HPDE6-E6E7 (cell line): ENCODE measurements around the gene OGFR.

Experiments
- DNase-seq: peaks from one replicate; pipeline ENCODE4 v3.0.0; 2011; ENCODE audit warnings: missing footprints; ENCODE audit errors: extremely low spot score

OGFR gene

GRCh38 chr20:62859721-62860120 is 55.1 kb downstream of the OGFR start:
- no peak for DNase-seq

- peak; percentile 50 for DNase-seq
Observed at GRCh38 chr20:62860391-62860923, 55.8 kb downstream of the OGFR start.

- DNase-seq: no peak
Observed at GRCh38 chr20:62860924-62861691, 56.5 kb downstream of the OGFR start.

- DNase-seq: peak; percentile 87
Observed at GRCh38 chr20:62861726-62862336, 57.2 kb downstream of the OGFR start, which contains the start of gene TCFL5. TSS of gene TCFL5 (minus strand) at chr20:62861822. CDS start at chr20:62861670, 152 bp downstream.
